ENCODE data around the gene GH1. TPM values are rescaled to one million over a fixed set of nuclear protein-coding genes. Genes with fewer than 3 reads are reported as not detected.

The GH1 gene
- total RNA-seq, 1 experiment from 2014 or later = not detected

GRCh38 chr17:63963123-63963522, 44.5 kb upstream of the GH1 start:
- TF ChIP-seq CTCF (conservative IDR thresholded peaks at IDR 0.05) = no peak
- no peaks in the 10 kb centered on the region for H4K20me1 ChIP-seq (ENCODE audit: control insufficient read depth, insufficient read depth, insufficient read length)
- no peaks in the 10 kb centered on the region for H3K27me3 ChIP-seq (ENCODE audit: insufficient read depth, low read length)
- no peak overlapping the region for H4K8ac ChIP-seq (replicated peaks; ENCODE audit: insufficient read length, low read depth, low read length)
- H3K23ac ChIP-seq (ENCODE audit: insufficient read length, low read depth, low read length) = no peak overlapping the region
- H2BK15ac ChIP-seq (ENCODE audit: low read depth, low read length) = no peak overlapping the region
- H2BK120ac ChIP-seq (ENCODE audit: low read depth, low read length, poor library complexity, severe bottlenecking) = no peak overlapping the region
- H2BK20ac ChIP-seq (ENCODE audit: low read depth, low read length, poor library complexity, severe bottlenecking) = no peak overlapping the region
- no peak overlapping the region for H3K4me2 ChIP-seq (ENCODE audit: insufficient read depth, insufficient read length, low read length)
- peaks cover 10% of the 10 kb centered on the region for H3K23me2 ChIP-seq (ENCODE audit: insufficient read length, low read depth, low read length, poor library complexity, severe bottlenecking)
- H2AFZ ChIP-seq (ENCODE audit: low read length) = no peak overlapping the region
- no peak overlapping the region; a peak in 1 of 5 replicates for H3K4me3 Mint-ChIP-seq
- H2AK5ac ChIP-seq (ENCODE audit: insufficient read length, low read length) = no peak overlapping the region
- H2BK12ac ChIP-seq (ENCODE audit: insufficient read length, low read depth, low read length) = no peak overlapping the region
- H4K5ac ChIP-seq (ENCODE audit: insufficient read length, low read depth, low read length) = no peak overlapping the region
- DNase-seq = no peak
- H3T11ph ChIP-seq (ENCODE audit: low read length) = no peak overlapping the region
- WGBS (ENCODE audit: extremely low coverage, insufficient read length, low lambda C conversion rate) = no CpG with 5 or more reads among the region's 4 CpGs
- H3K4me1 ChIP-seq (ENCODE audit: insufficient read depth, low read length) = no peaks in the 10 kb centered on the region
- H3K4ac ChIP-seq (ENCODE audit: low read depth, low read length) = no peak overlapping the region
- peaks cover 21 to 26% of the 10 kb centered on the region in 2 experiments for H3K4me1 Mint-ChIP-seq
- no peaks in the 10 kb centered on the region for H3K79me1 ChIP-seq (ENCODE audit: insufficient read depth, low read depth, low read length, poor library complexity, severe bottlenecking)
- H3K14ac ChIP-seq (ENCODE audit: insufficient read depth, low read length) = no peak overlapping the region
- H2BK5ac ChIP-seq (ENCODE audit: insufficient read length, low read length) = no peak overlapping the region
- no peaks in the 10 kb centered on the region; a peak in 1 of 5 replicates for H3K9me3 Mint-ChIP-seq
- no peak overlapping the region for H3K18ac ChIP-seq (ENCODE audit: insufficient read length, low read depth, low read length)
- H3K36me3 Mint-ChIP-seq (ENCODE audit: insufficient read depth in 1 of 3, low read depth in 3 of 3) = no peaks in the 10 kb centered on the region
- H3K9me3 ChIP-seq (ENCODE audit: control insufficient read depth, low read depth, low read length) = no peaks in the 10 kb centered on the region
- no peaks in the 10 kb centered on the region for H3K79me2 ChIP-seq (ENCODE audit: insufficient read depth, low read length)
- peaks cover 4% of the 10 kb centered on the region for H3K27me3 Mint-ChIP-seq (ENCODE audit: low read depth)
- no peak overlapping the region for H3K9ac ChIP-seq (ENCODE audit: extremely low read depth, insufficient read length, low read length)
- H3K27ac ChIP-seq (ENCODE audit: insufficient read length, low read depth, low read length) = no peak overlapping the region
- no peak overlapping the region for H3K56ac ChIP-seq (ENCODE audit: insufficient read length, low read depth, low read length)
- no peak overlapping the region; a peak in 1 of 7 replicates for H3K27ac Mint-ChIP-seq
- no peak overlapping the region for H4K91ac ChIP-seq (ENCODE audit: insufficient read length, low read depth, low read length)
